A673 (cell line): ENCODE data around the gene PLK4. TPM values are rescaled to one million over a fixed set of nuclear protein-coding genes. Genes with fewer than 3 reads are reported as not detected.
"Not testable (repeated sequence)": the region's sequence is repeated elsewhere in the genome, so short reads cannot be mapped to it uniquely, and the experiment has no call there.

Experiments
- BruUV-seq: library from RNA; stranded (reverse); fragments of 400-500 nt; replicated peaks from 2 replicates; lab custom pipeline; 2021; lab: Mats Ljungman, UMichigan
- CTCF ChIA-PET: fragments of 300-600 bp; sonication (Branson Sonifier 250); formaldehyde crosslinking; loops from one replicate; lab custom pipeline; 2022; ENCODE audit warnings: antibody characterized with exemption; lab: Charles Lee
- POLR2A ChIA-PET: fragments of 300-600 bp; sonication (Branson Sonifier 250); formaldehyde crosslinking; loops from one replicate; lab custom pipeline; 2022; ENCODE audit warnings: antibody characterized with exemption; ENCODE audit not compliant: low non-redundant PET; lab: Charles Lee
- DNase-seq: peaks from one replicate; pipeline ENCODE4 v3.0.0-alpha.2; 2015; ENCODE audit warnings: low spot score
- H3K27ac ChIP-seq: fragments of 200-600 bp; sonication (generic); 2 replicates; pipeline ENCODE4 v1.5.1; 2016; ENCODE audit warnings: mixed run types, low read depth, mild to moderate bottlenecking, mixed read lengths, antibody characterized with exemption, low read length; ENCODE audit not compliant: poor library complexity, severe bottlenecking
- H3K27me3 ChIP-seq: fragments of 200-600 bp; sonication (generic); replicated peaks from 2 replicates; pipeline ENCODE4 v1.6.1; 2017; ENCODE audit warnings: mixed run types, low read depth, mild to moderate bottlenecking, mixed read lengths, antibody characterized with exemption, low read length; ENCODE audit not compliant: insufficient read depth, poor library complexity
- H3K36me3 ChIP-seq: fragments of 200-600 bp; sonication (generic); 2 replicates; pipeline ENCODE4 v1.6.1; 2016; ENCODE audit warnings: mixed run types, mild to moderate bottlenecking, mixed read lengths, antibody characterized with exemption, low read length; ENCODE audit not compliant: insufficient read depth, poor library complexity, severe bottlenecking
- H3K4me1 ChIP-seq: fragments of 200-600 bp; sonication (generic); 2 replicates; pipeline ENCODE4 v1.6.1; 2017; ENCODE audit warnings: mixed run types, mild to moderate bottlenecking, mixed read lengths, antibody characterized with exemption, low read length; ENCODE audit not compliant: insufficient read depth, poor library complexity, severe bottlenecking
- H3K4me3 ChIP-seq: fragments of 200-600 bp; sonication (generic); 2 replicates; pipeline ENCODE4 v1.5.1; 2016; ENCODE audit warnings: low read depth, mixed run types, mild to moderate bottlenecking, mixed read lengths, low read length; ENCODE audit not compliant: poor library complexity, severe bottlenecking
- H3K9me3 ChIP-seq: fragments of 200-600 bp; sonication (generic); 2 replicates; pipeline ENCODE4 v1.6.1; 2016; ENCODE audit warnings: mixed run types, low read depth, mild to moderate bottlenecking, mixed read lengths, antibody characterized with exemption, low read length; ENCODE audit not compliant: poor library complexity, severe bottlenecking
- CTCF ChIP-seq: fragments of 300-800, 200-600 bp; sonication (generic); conservative IDR thresholded peaks from 2 replicates; pipeline ENCODE4 v1.5.1; 2017; ENCODE audit warnings: low read depth, mild to moderate bottlenecking, antibody characterized with exemption, low read length, moderate library complexity, mixed read lengths
- EZH2 ChIP-seq: fragments of 200-600 bp; sonication (generic); IDR thresholded peaks from 2 replicates; pipeline ENCODE4 v1.6.1; 2017; ENCODE audit warnings: borderline replicate concordance, low read depth, mild to moderate bottlenecking, mixed read lengths, antibody characterized with exemption, low read length; ENCODE audit not compliant: poor library complexity, severe bottlenecking
- intact Hi-C: fragments of 100-400 bp; cut with micrococcal nuclease; formaldehyde crosslinking; loops from one replicate; pipeline ENCODE4 v1.10.0; 2022; ENCODE audit not compliant: unreplicated experiment
- total RNA-seq: library from RNA; stranded (reverse); gene quantifications from 2 replicates; pipeline ENCODE4 v1.2.3, GENCODE V29; 2021

PLK4 gene
- total RNA-seq, 1 experiment from 2014 or later = 52.4 TPM

- TF ChIP-seq CTCF (no peak), EZH2 (no peak)
- BruUV-seq = no TSS peak
- ChIA-PET POLR2A (interaction anchor here (0.6 kb wide), 1 partner anchor 33 kb away, joined by 4 read pairs; no protein-coding TSS in a partner anchor), CTCF (no interaction called here)
- intact Hi-C loops = no loop called here
- no peak for DNase-seq
- Histone ChIP-seq H3K9me3 (no peaks in the 10 kb centered on the region), H3K4me1 (no peaks in the 10 kb centered on the region), H3K4me3 (no peak overlapping the region), H3K27ac (no peak overlapping the region), H3K36me3 (peaks cover 6% of the 10 kb centered on the region), H3K27me3 (no peaks in the 10 kb centered on the region)
Observed at GRCh38 chr4:127917151-127917550, 36.5 kb downstream of the PLK4 start.

- Histone ChIP-seq H3K36me3 (peaks cover 6% of the 10 kb centered on the region), H3K4me3 (no peak overlapping the region), H3K4me1 (no peaks in the 10 kb centered on the region), H3K27ac (no peak overlapping the region), H3K27me3 (no peaks in the 10 kb centered on the region), H3K9me3 (no peaks in the 10 kb centered on the region)
- CTCF ChIA-PET = no interaction called here
- intact Hi-C loops = no loop called here
- TF ChIP-seq EZH2 = no peak
- TF ChIP-seq CTCF = no peak
- POLR2A ChIA-PET = no interaction called here
- BruUV-seq = no TSS peak
- DNase-seq = no peak
Observed at GRCh38 chr4:127920521-127920920, 39.8 kb downstream of the PLK4 start.

- Histone ChIP-seq H3K9me3 (no peaks in the 10 kb centered on the region), H3K27me3 (no peaks in the 10 kb centered on the region), H3K4me1 (no peaks in the 10 kb centered on the region), H3K36me3 (peaks cover 6% of the 10 kb centered on the region), H3K4me3 (no peak overlapping the region), H3K27ac (no peak overlapping the region)
- ChIA-PET CTCF (no interaction called here), POLR2A (no interaction called here)
- BruUV-seq = no TSS peak
- no peak for DNase-seq
- intact Hi-C loops = no loop called here
- no peak for TF ChIP-seq EZH2
- no peak for TF ChIP-seq CTCF
Observed at GRCh38 chr4:127922226-127922625, 41.5 kb downstream of the PLK4 start.

- intact Hi-C loops, H3K4me3 ChIP-seq, CTCF ChIA-PET, H3K27me3 ChIP-seq, POLR2A ChIA-PET, H3K9me3 ChIP-seq, BruUV-seq, H3K4me1 ChIP-seq, H3K36me3 ChIP-seq, DNase-seq, H3K27ac ChIP-seq: not testable (repeated sequence)
Observed at GRCh38 chr4:127925720-127926119, 45.0 kb downstream of the PLK4 start.
